Activated naive CD8-positive, alpha-beta T cell (primary cell): ENCODE results near the gene MPL.

ENCODE experiments used
- H3K27ac Mint-ChIP-seq: one replicate; pipeline ENCODE4 v1.8.0; 2021; ENCODE audit warnings: mixed read lengths
- H3K27me3 Mint-ChIP-seq: one replicate; pipeline ENCODE4 v1.8.0; 2021; ENCODE audit warnings: mixed read lengths
- H3K36me3 Mint-ChIP-seq: one replicate; pipeline ENCODE4 v1.8.0; 2021; ENCODE audit warnings: mixed read lengths
- H3K4me1 Mint-ChIP-seq: one replicate; pipeline ENCODE4 v1.8.0; 2021; ENCODE audit warnings: low read depth, mixed read lengths
- H3K4me3 Mint-ChIP-seq: one replicate; pipeline ENCODE4 v1.8.0; 2021; ENCODE audit warnings: mild to moderate bottlenecking, mixed read lengths
- H3K9me3 Mint-ChIP-seq: one replicate; pipeline ENCODE4 v1.8.0; 2021; ENCODE audit warnings: low read depth, mixed read lengths

Gene MPL

GRCh38 chr1:43352881-43353280 is 15.3 kb downstream of the MPL start:
- Mint-ChIP-seq H3K36me3 (peaks cover 10% of the 10 kb centered on the region), H3K27ac (no peak overlapping the region), H3K4me1 (peaks cover 6% of the 10 kb centered on the region), H3K4me3 (no peak overlapping the region), H3K27me3 (no peaks in the 10 kb centered on the region), H3K9me3 (no peaks in the 10 kb centered on the region)

- Mint-ChIP-seq H3K4me3 (no peak overlapping the region), H3K9me3 (no peaks in the 10 kb centered on the region), H3K36me3 (peaks cover 10% of the 10 kb centered on the region), H3K27me3 (no peaks in the 10 kb centered on the region), H3K27ac (no peak overlapping the region), H3K4me1 (peaks cover 13% of the 10 kb centered on the region)
Observed at GRCh38 chr1:43354471-43354870, 16.9 kb downstream of the MPL start.

- no peaks in the 10 kb centered on the region for H3K9me3 Mint-ChIP-seq
- peaks cover 10% of the 10 kb centered on the region for H3K36me3 Mint-ChIP-seq
- H3K27me3 Mint-ChIP-seq, result no peaks in the 10 kb centered on the region
- H3K27ac Mint-ChIP-seq, result no peak overlapping the region
- H3K4me1 Mint-ChIP-seq, result peaks cover 17% of the 10 kb centered on the region
- H3K4me3 Mint-ChIP-seq, result no peak overlapping the region
Observed at GRCh38 chr1:43354936-43355335, 17.3 kb downstream of the MPL start.

GRCh38 chr1:43357251-43357650 is 19.6 kb downstream of the MPL start:
- Mint-ChIP-seq H3K27ac (no peak overlapping the region), H3K4me1 (peaks cover 18% of the 10 kb centered on the region), H3K27me3 (no peaks in the 10 kb centered on the region), H3K4me3 (peak overlapping the region; percentile 94), H3K9me3 (no peaks in the 10 kb centered on the region), H3K36me3 (peaks cover 13% of the 10 kb centered on the region)

GRCh38 chr1:43358121-43358745 is 20.6 kb downstream of the MPL start:
- peaks cover 13% of the 10 kb centered on the region for H3K36me3 Mint-ChIP-seq
- H3K27me3 Mint-ChIP-seq, result no peaks in the 10 kb centered on the region
- peak overlapping the region; percentile 76 for H3K27ac Mint-ChIP-seq
- H3K9me3 Mint-ChIP-seq, result no peaks in the 10 kb centered on the region
- peak overlapping the region; percentile 94 for H3K4me3 Mint-ChIP-seq
- H3K4me1 Mint-ChIP-seq, result peaks cover 18% of the 10 kb centered on the region

GRCh38 chr1:43358746-43359693 is 21.4 kb downstream of the MPL start, which contains the start of gene CDC20:
CDC20 (plus strand) TSS chr1:43358981; CDS start chr1:43359216, 235 bp downstream.
- H3K9me3 Mint-ChIP-seq, result no peaks in the 10 kb centered on the region
- H3K4me3 Mint-ChIP-seq, result peak within 1 kb of the TSS; percentile 94
- H3K4me1 Mint-ChIP-seq, result peaks cover 18% of the 10 kb centered on the region
- H3K27ac Mint-ChIP-seq, result peak within 1 kb of the TSS; percentile 76
- H3K27me3 Mint-ChIP-seq, result no peaks in the 10 kb centered on the region
- peaks cover 13% of the 10 kb centered on the region for H3K36me3 Mint-ChIP-seq

- Mint-ChIP-seq H3K9me3 (no peaks in the 10 kb centered on the region), H3K36me3 (peaks cover 8% of the 10 kb centered on the region), H3K27ac (peak overlapping the region; percentile 68), H3K4me1 (peaks cover 18% of the 10 kb centered on the region), H3K27me3 (no peaks in the 10 kb centered on the region), H3K4me3 (peak overlapping the region; percentile 94)
Observed at GRCh38 chr1:43359696-43360095, 22.1 kb downstream of the MPL start.

GRCh38 chr1:43360616-43361015 is 23.0 kb downstream of the MPL start:
- no peaks in the 10 kb centered on the region for H3K9me3 Mint-ChIP-seq
- peak overlapping the region; percentile 35 for H3K4me3 Mint-ChIP-seq
- H3K36me3 Mint-ChIP-seq, result peaks cover 7% of the 10 kb centered on the region

GRCh38 chr1:43363283-43363934 is 25.8 kb downstream of the MPL start:
- Mint-ChIP-seq H3K36me3 (peaks cover 9% of the 10 kb centered on the region), H3K4me3 (no peak overlapping the region), H3K27ac (no peak overlapping the region), H3K27me3 (no peaks in the 10 kb centered on the region), H3K4me1 (peaks cover 23% of the 10 kb centered on the region), H3K9me3 (no peaks in the 10 kb centered on the region)

More at GRCh38 chr1:43360616-43361015, 23.0 kb downstream of the MPL start:
- Mint-ChIP-seq H3K4me1 (peaks cover 24% of the 10 kb centered on the region), H3K27me3 (no peaks in the 10 kb centered on the region), H3K27ac (no peak overlapping the region)

GRCh38 chr1:43363935-43364525 is 26.4 kb downstream of the MPL start:
- Mint-ChIP-seq H3K36me3 (peaks cover 11% of the 10 kb centered on the region), H3K27ac (no peak overlapping the region), H3K4me1 (peaks cover 27% of the 10 kb centered on the region), H3K27me3 (no peaks in the 10 kb centered on the region), H3K4me3 (no peak overlapping the region), H3K9me3 (no peaks in the 10 kb centered on the region)

GRCh38 chr1:43365678-43366077 is 28.1 kb downstream of the MPL start:
- H3K4me1 Mint-ChIP-seq, result peaks cover 22% of the 10 kb centered on the region
- peak overlapping the region; percentile 72 for H3K4me3 Mint-ChIP-seq

GRCh38 chr1:43366179-43366578 is 28.6 kb downstream of the MPL start:
- Mint-ChIP-seq H3K27ac (peak overlapping the region; percentile 84), H3K36me3 (peaks cover 11% of the 10 kb centered on the region), H3K4me3 (peak overlapping the region; percentile 72), H3K4me1 (peaks cover 25% of the 10 kb centered on the region), H3K9me3 (no peaks in the 10 kb centered on the region), H3K27me3 (no peaks in the 10 kb centered on the region)

More at GRCh38 chr1:43365678-43366077, 28.1 kb downstream of the MPL start:
- Mint-ChIP-seq H3K27ac (peak overlapping the region; percentile 84), H3K9me3 (no peaks in the 10 kb centered on the region), H3K36me3 (peaks cover 11% of the 10 kb centered on the region), H3K27me3 (no peaks in the 10 kb centered on the region)

- no peaks in the 10 kb centered on the region for H3K27me3 Mint-ChIP-seq
- H3K4me1 Mint-ChIP-seq, result peaks cover 27% of the 10 kb centered on the region
- H3K27ac Mint-ChIP-seq, result peak overlapping the region; percentile 95
- no peaks in the 10 kb centered on the region for H3K9me3 Mint-ChIP-seq
- H3K4me3 Mint-ChIP-seq, result peak overlapping the region; percentile 91
- H3K36me3 Mint-ChIP-seq, result peaks cover 9% of the 10 kb centered on the region
Observed at GRCh38 chr1:43366601-43367025, 29.0 kb downstream of the MPL start.

GRCh38 chr1:43367026-43367903 is 29.6 kb downstream of the MPL start:
- Mint-ChIP-seq H3K36me3 (peaks cover 5% of the 10 kb centered on the region), H3K9me3 (no peaks in the 10 kb centered on the region)

More at GRCh38 chr1:43367026-43367903, 29.6 kb downstream of the MPL start:
- H3K4me3 Mint-ChIP-seq, result peak overlapping the region; percentile 91
- no peaks in the 10 kb centered on the region for H3K27me3 Mint-ChIP-seq
- H3K27ac Mint-ChIP-seq, result peak overlapping the region; percentile 95
- peaks cover 28% of the 10 kb centered on the region for H3K4me1 Mint-ChIP-seq
